ENCODE results near the gene ALAS1. TPM values are rescaled to one million over a fixed set of nuclear protein-coding genes. Genes with fewer than 3 reads are reported as not detected.

ALAS1 gene
- total RNA-seq, 2 experiments from 2014 or later: 34.4 to 43.6 TPM

DNA sequence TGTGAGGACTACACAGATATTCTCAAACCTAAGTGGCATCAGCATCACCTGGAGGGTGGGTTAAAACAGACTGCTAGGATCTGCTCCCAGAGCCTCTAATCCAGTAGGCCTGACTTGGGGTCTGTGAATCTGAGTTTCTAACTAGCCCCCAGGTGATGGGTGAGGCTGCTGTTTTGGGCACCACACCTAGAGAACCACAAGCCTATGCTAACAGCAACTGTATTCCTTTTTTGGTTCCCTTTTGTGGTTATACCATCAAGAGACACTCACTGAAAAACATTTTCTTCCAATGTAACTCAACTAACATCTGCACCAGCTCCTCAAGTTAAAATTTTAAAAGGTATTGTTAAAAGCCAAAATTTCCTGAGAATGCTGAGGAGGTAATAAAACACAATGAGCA lies 64.5 kb downstream of the ALAS1 start:
- POLR2A ChIA-PET: interaction anchor here (0.6 kb wide), 1 partner anchor 44 kb away, joined by 4 read pairs; no protein-coding TSS in a partner anchor

More for the DNA sequence above, 64.5 kb downstream of the ALAS1 start:
- DNase-seq (ENCODE audit: low spot score): no peak
- Histone ChIP-seq H4K20me1 (ENCODE audit: insufficient read depth, low read length) (0 out of 2 replicates have a peak, but pooled peaks cover under 1% of the 10 kb centered on the region), H3K27ac (ENCODE audit: low read depth, low read length, poor library complexity, severe bottlenecking) (no peak overlapping the region), H3K4me1 (ENCODE audit: insufficient read depth, low read length, poor library complexity, severe bottlenecking) (no peaks in the 10 kb centered on the region), H3K79me2 (ENCODE audit: insufficient read depth, low read depth, low read length) (peaks cover 34% of the 10 kb centered on the region; the same call in 1 of the 2 replicates), H3K4me2 (ENCODE audit: low read length) (no peak overlapping the region), H2AFZ (ENCODE audit: low read length) (no peak overlapping the region), H3K36me3 (ENCODE audit: insufficient read depth, low read length) (peaks cover 100% of the 10 kb centered on the region), H3K4me3 (ENCODE audit: low read depth, low read length, poor library complexity, severe bottlenecking) (no peak overlapping the region), H3K9me3 (ENCODE audit: low read length) (no peaks in the 10 kb centered on the region), H3K9me2 (ENCODE audit: insufficient read depth, low read length) (no peaks in the 10 kb centered on the region)
- no peak for TF ChIP-seq EZH2phosphoT487 (IDR thresholded peaks at IDR 0.05; ENCODE audit: borderline replicate concordance, low read depth, low read length)
- TF ChIP-seq, protein P1, sequence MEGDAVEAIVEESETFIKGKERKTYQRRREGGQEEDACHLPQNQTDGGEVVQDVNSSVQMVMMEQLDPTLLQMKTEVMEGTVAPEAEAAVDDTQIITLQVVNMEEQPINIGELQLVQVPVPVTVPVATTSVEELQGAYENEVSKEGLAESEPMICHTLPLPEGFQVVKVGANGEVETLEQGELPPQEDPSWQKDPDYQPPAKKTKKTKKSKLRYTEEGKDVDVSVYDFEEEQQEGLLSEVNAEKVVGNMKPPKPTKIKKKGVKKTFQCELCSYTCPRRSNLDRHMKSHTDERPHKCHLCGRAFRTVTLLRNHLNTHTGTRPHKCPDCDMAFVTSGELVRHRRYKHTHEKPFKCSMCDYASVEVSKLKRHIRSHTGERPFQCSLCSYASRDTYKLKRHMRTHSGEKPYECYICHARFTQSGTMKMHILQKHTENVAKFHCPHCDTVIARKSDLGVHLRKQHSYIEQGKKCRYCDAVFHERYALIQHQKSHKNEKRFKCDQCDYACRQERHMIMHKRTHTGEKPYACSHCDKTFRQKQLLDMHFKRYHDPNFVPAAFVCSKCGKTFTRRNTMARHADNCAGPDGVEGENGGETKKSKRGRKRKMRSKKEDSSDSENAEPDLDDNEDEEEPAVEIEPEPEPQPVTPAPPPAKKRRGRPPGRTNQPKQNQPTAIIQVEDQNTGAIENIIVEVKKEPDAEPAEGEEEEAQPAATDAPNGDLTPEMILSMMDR (conservative IDR thresholded peaks at IDR 0.05; ENCODE audit: low read length): no peak
- BruUV-seq (replicated peaks): no TSS peak
- intact Hi-C loops (cut with micrococcal nuclease; ENCODE audit: unreplicated experiment): no loop called here
- CTCF ChIA-PET (ENCODE audit: unreplicated experiment): no interaction called here

Other genes starting within 250 kb of the ALAS1 start
- gene GPR62, start 242.8 kb upstream of the ALAS1 start, total RNA-seq (2014; rRNA removed; shearing (Covaris generic)): not detected in 2 replicates
- gene GPR62, start 242.8 kb upstream of the ALAS1 start, total RNA-seq (2022): not detected in 2 replicates
- 1.4 and 2.0 TPM in 2 replicates for gene PCBP4, start 230.7 kb upstream of the ALAS1 start, total RNA-seq (2014; rRNA removed; shearing (Covaris generic))
- 12.5 and 14.4 TPM in 2 replicates for gene PCBP4, start 230.7 kb upstream of the ALAS1 start, total RNA-seq (2022)
- gene ABHD14B, start 224.1 kb upstream of the ALAS1 start, total RNA-seq (2014; rRNA removed; shearing (Covaris generic)): 11.3 and 16.1 TPM in 2 replicates
- gene ABHD14B, start 224.1 kb upstream of the ALAS1 start, total RNA-seq (2022): 40.1 and 41.4 TPM in 2 replicates
- gene ABHD14A, start 223.1 kb upstream of the ALAS1 start, total RNA-seq (2014; rRNA removed; shearing (Covaris generic)): 3.7 and 7.5 TPM in 2 replicates
- gene ABHD14A, start 223.1 kb upstream of the ALAS1 start, total RNA-seq (2022): 8.9 and 10.5 TPM in 2 replicates
- 0.54 and 3.3 TPM in 2 replicates for gene ACY1, start 214.6 kb upstream of the ALAS1 start, total RNA-seq (2014; rRNA removed; shearing (Covaris generic))
- 4.0 and 5.6 TPM in 2 replicates for gene ACY1, start 214.6 kb upstream of the ALAS1 start, total RNA-seq (2022)
- gene RPL29, start 202.3 kb upstream of the ALAS1 start, total RNA-seq (2014; rRNA removed; shearing (Covaris generic)): 1,739 and 1,781 TPM in 2 replicates
- 1,513 and 1,535 TPM in 2 replicates for gene RPL29, start 202.3 kb upstream of the ALAS1 start, total RNA-seq (2022)
- 8.4 and 11.4 TPM in 2 replicates for gene DUSP7, start 141.6 kb upstream of the ALAS1 start, total RNA-seq (2014; rRNA removed; shearing (Covaris generic))
- 13.5 and 14.4 TPM in 2 replicates for gene DUSP7, start 141.6 kb upstream of the ALAS1 start, total RNA-seq (2022)
- gene POC1A, start 43.7 kb upstream of the ALAS1 start, total RNA-seq (2014; rRNA removed; shearing (Covaris generic)): 34.5 and 40.0 TPM in 2 replicates
- 41.0 and 46.2 TPM in 2 replicates for gene POC1A, start 43.7 kb upstream of the ALAS1 start, total RNA-seq (2022)
- gene TLR9, start 27.5 kb downstream of the ALAS1 start, total RNA-seq (2014; rRNA removed; shearing (Covaris generic)): 0.51 and 1.7 TPM in 2 replicates
- 3.7 and 9.0 TPM in 2 replicates for gene TLR9, start 27.5 kb downstream of the ALAS1 start, total RNA-seq (2022)
- gene TWF2, start 41.0 kb downstream of the ALAS1 start, total RNA-seq (2014; rRNA removed; shearing (Covaris generic)): 40.0 and 52.8 TPM in 2 replicates
- 60.2 and 64.9 TPM in 2 replicates for gene TWF2, start 41.0 kb downstream of the ALAS1 start, total RNA-seq (2022)
- 1.1 and 4.4 TPM in 2 replicates for gene PPM1M, start 47.6 kb downstream of the ALAS1 start, total RNA-seq (2014; rRNA removed; shearing (Covaris generic))
- gene PPM1M, start 47.6 kb downstream of the ALAS1 start, total RNA-seq (2022): 13.8 and 15.6 TPM in 2 replicates
- gene WDR82, start 80.5 kb downstream of the ALAS1 start, total RNA-seq (2014; rRNA removed; shearing (Covaris generic)): 27.8 and 38.5 TPM in 2 replicates
- gene WDR82, start 80.5 kb downstream of the ALAS1 start, total RNA-seq (2022): 66.2 and 67.9 TPM in 2 replicates
- 24.5 and 28.1 TPM in 2 replicates for gene GLYCTK, start 89.7 kb downstream of the ALAS1 start, total RNA-seq (2014; rRNA removed; shearing (Covaris generic))
- 28.6 and 29.6 TPM in 2 replicates for gene GLYCTK, start 89.7 kb downstream of the ALAS1 start, total RNA-seq (2022)
- gene DNAH1, start 118.2 kb downstream of the ALAS1 start, total RNA-seq (2014; rRNA removed; shearing (Covaris generic)): 14.2 and 18.3 TPM in 2 replicates
- 5.8 and 10.5 TPM in 2 replicates for gene DNAH1, start 118.2 kb downstream of the ALAS1 start, total RNA-seq (2022)
- 88.3 and 102 TPM in 2 replicates for gene BAP1, start 211.8 kb downstream of the ALAS1 start, total RNA-seq (2014; rRNA removed; shearing (Covaris generic))
- 102 and 105 TPM in 2 replicates for gene BAP1, start 211.8 kb downstream of the ALAS1 start, total RNA-seq (2022)
- 32.9 and 33.3 TPM in 2 replicates for gene PHF7, start 212.5 kb downstream of the ALAS1 start, total RNA-seq (2014; rRNA removed; shearing (Covaris generic))
- gene PHF7, start 212.5 kb downstream of the ALAS1 start, total RNA-seq (2022): 44.5 and 61.4 TPM in 2 replicates
- not detected in 2 replicates for gene SEMA3G, start 246.9 kb downstream of the ALAS1 start, total RNA-seq (2014; rRNA removed; shearing (Covaris generic))
- 0.15 TPM in 1 of 2 replicates, not detected in the other for gene SEMA3G, start 246.9 kb downstream of the ALAS1 start, total RNA-seq (2022)

Data from OCI-LY7 (cell line).